DND-41 (cell line): Measurements from ENCODE around the gene CEP152.

ENCODE experiments used
- EZH2 ChIP-seq: IDR thresholded peaks from 3 replicates; pipeline ENCODE4 v1.6.1; 2012; ENCODE audit warnings: borderline replicate concordance, low read depth, mild to moderate bottlenecking, moderate library complexity, low read length, inconsistent platforms; ENCODE audit not compliant: severe bottlenecking
- TF ChIP-seq, protein P1 (sequence below): IDR thresholded peaks from 2 replicates; pipeline ENCODE4 v1.5.1; 2012; ENCODE audit warnings: borderline replicate concordance, low read length, moderate library complexity, mild to moderate bottlenecking; ENCODE audit not compliant: poor library complexity, severe bottlenecking; ENCODE audit errors: extremely low read depth

GRCh38 chr15:48733615-48734014 lies 77.3 kb downstream of the CEP152 start:
- TF ChIP-seq, protein P1, sequence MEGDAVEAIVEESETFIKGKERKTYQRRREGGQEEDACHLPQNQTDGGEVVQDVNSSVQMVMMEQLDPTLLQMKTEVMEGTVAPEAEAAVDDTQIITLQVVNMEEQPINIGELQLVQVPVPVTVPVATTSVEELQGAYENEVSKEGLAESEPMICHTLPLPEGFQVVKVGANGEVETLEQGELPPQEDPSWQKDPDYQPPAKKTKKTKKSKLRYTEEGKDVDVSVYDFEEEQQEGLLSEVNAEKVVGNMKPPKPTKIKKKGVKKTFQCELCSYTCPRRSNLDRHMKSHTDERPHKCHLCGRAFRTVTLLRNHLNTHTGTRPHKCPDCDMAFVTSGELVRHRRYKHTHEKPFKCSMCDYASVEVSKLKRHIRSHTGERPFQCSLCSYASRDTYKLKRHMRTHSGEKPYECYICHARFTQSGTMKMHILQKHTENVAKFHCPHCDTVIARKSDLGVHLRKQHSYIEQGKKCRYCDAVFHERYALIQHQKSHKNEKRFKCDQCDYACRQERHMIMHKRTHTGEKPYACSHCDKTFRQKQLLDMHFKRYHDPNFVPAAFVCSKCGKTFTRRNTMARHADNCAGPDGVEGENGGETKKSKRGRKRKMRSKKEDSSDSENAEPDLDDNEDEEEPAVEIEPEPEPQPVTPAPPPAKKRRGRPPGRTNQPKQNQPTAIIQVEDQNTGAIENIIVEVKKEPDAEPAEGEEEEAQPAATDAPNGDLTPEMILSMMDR = no peak
- TF ChIP-seq EZH2 = no peak
